ENCODE measurements around the gene SH3RF2.

DNA sequence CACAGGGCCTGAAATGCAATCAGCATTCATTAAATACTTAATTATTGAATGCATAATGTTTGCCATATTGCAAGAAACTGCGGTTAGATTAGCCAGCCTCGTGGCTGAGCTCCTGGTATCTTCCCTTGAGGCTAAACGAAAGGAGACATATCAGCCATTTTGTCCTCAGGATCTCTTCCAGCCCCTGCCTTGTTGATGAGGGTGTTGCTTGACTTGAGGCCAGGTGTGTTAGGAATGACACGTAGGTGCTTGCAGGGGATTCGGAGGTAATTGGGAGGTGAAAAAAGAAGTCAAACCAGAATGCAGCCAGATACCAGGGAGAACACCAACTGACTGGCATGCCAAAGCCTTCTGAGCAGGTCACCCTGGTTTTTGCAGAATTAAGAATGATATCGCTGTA lies 12.5 kb downstream of the SH3RF2 start:
- TF ChIP-seq, protein P1, sequence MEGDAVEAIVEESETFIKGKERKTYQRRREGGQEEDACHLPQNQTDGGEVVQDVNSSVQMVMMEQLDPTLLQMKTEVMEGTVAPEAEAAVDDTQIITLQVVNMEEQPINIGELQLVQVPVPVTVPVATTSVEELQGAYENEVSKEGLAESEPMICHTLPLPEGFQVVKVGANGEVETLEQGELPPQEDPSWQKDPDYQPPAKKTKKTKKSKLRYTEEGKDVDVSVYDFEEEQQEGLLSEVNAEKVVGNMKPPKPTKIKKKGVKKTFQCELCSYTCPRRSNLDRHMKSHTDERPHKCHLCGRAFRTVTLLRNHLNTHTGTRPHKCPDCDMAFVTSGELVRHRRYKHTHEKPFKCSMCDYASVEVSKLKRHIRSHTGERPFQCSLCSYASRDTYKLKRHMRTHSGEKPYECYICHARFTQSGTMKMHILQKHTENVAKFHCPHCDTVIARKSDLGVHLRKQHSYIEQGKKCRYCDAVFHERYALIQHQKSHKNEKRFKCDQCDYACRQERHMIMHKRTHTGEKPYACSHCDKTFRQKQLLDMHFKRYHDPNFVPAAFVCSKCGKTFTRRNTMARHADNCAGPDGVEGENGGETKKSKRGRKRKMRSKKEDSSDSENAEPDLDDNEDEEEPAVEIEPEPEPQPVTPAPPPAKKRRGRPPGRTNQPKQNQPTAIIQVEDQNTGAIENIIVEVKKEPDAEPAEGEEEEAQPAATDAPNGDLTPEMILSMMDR (IDR thresholded peaks at IDR 0.05 in 8 of 11, conservative IDR thresholded peaks at IDR 0.05 in 3 of 11), result no peak
- TF ChIP-seq POLR2A (IDR thresholded peaks at IDR 0.05), result no peak
